ENCODE results near the gene MAGEA9.
"Not testable (repeated sequence)": the region's sequence is repeated elsewhere in the genome, so short reads cannot be mapped to it uniquely, and the experiment has no call there.

DNA sequence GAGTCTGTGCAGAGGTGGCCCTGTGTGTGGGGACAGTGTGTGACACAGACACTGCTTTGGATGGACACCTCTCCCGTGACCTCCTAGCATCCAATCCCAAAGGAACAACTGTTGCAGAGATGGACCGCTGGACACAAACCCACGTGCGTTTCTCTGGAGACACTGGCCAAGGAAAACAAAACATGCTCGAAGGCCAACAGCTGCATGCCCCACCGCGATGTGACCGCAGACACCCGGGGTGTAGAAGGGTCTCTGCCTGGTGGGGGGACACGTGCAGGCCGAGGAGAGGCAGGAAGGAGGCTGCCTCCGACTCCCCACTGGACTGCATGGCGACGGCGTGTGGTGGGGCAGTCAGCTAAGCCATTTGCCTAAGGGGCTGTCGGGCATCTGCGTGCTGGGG is 8.0 kb upstream of the MAGEA9 start, which contains the start of gene HSFX1:
- not testable (repeated sequence) for TF ChIP-seq CTCF (conservative IDR thresholded peaks at IDR 0.05); ZFX (IDR thresholded peaks at IDR 0.05)

Data from C4-2B (cell line).